HG03066 (cell line): ENCODE results near the gene F13A1.

ENCODE experiments used
- ATAC-seq: cut with Tn5 transposase; IDR thresholded peaks from one replicate; pipeline ENCODE4 v1.9.1; 2021; ENCODE audit warnings: low read depth; ENCODE audit not compliant: unreplicated experiment

F13A1 gene

GRCh38 chr6:6201200-6201599, 119.3 kb downstream of the F13A1 start:
- ATAC-seq, result no peak

- no peak for ATAC-seq
Observed at GRCh38 chr6:6199678-6200077, 120.8 kb downstream of the F13A1 start.

GRCh38 chr6:6196762-6197161, 123.7 kb downstream of the F13A1 start:
- ATAC-seq, result no peak

GRCh38 chr6:6195080-6195479, 125.4 kb downstream of the F13A1 start:
- no peak for ATAC-seq

GRCh38 chr6:6193221-6193745, 127.2 kb downstream of the F13A1 start:
- ATAC-seq, result no peak

GRCh38 chr6:6191909-6192308, 128.6 kb downstream of the F13A1 start:
- no peak for ATAC-seq

- ATAC-seq, result no peak
Observed at GRCh38 chr6:6191476-6191875, 129.0 kb downstream of the F13A1 start.

GRCh38 chr6:6180684-6181083, 139.8 kb downstream of the F13A1 start:
- no peak for ATAC-seq

GRCh38 chr6:6179858-6180623, 140.4 kb downstream of the F13A1 start:
- no peak for ATAC-seq

- ATAC-seq, result no peak
Observed at GRCh38 chr6:6178795-6179194, 141.7 kb downstream of the F13A1 start.

GRCh38 chr6:6177754-6178153, 142.7 kb downstream of the F13A1 start:
- ATAC-seq, result no peak

GRCh38 chr6:6176586-6177228, 143.8 kb downstream of the F13A1 start:
- no peak for ATAC-seq

- ATAC-seq, result no peak
Observed at GRCh38 chr6:6176127-6176526, 144.3 kb downstream of the F13A1 start.

GRCh38 chr6:6169141-6169540, 151.3 kb downstream of the F13A1 start:
- ATAC-seq, result no peak

GRCh38 chr6:6166064-6166463, 154.4 kb downstream of the F13A1 start:
- ATAC-seq, result no peak

- no peak for ATAC-seq
Observed at GRCh38 chr6:6164367-6164766, 156.1 kb downstream of the F13A1 start.

- ATAC-seq, result no peak
Observed at GRCh38 chr6:6154335-6154734, 166.1 kb downstream of the F13A1 start.

- ATAC-seq, result no peak
Observed at GRCh38 chr6:6152060-6152459, 168.4 kb downstream of the F13A1 start.

- ATAC-seq, result no peak
Observed at GRCh38 chr6:6148192-6148815, 172.2 kb downstream of the F13A1 start.

- no peak for ATAC-seq
Observed at GRCh38 chr6:6131492-6132109, 188.9 kb downstream of the F13A1 start.

GRCh38 chr6:6125495-6125894, 195.0 kb downstream of the F13A1 start:
- no peak for ATAC-seq
